MM.1S (cell line): ENCODE data around the gene BCL11B.
"Not testable (repeated sequence)": the region's sequence is repeated elsewhere in the genome, so short reads cannot be mapped to it uniquely, and the experiment has no call there.

Experiments used
- DNase-seq: peaks from one replicate; pipeline ENCODE4 v3.0.0-alpha.2; 2015
- H2AFZ ChIP-seq: fragments of 300-600 bp; sonication (generic); 2 replicates; pipeline ENCODE4 v1.6.0; 2016; ENCODE audit warnings: antibody characterized with exemption, low read length
- H3F3A ChIP-seq: fragments of 300-600 bp; sonication (generic); 2 replicates; pipeline ENCODE4 v1.6.1; 2016; ENCODE audit warnings: mild to moderate bottlenecking, antibody characterized with exemption, low read length, moderate library complexity, mixed read lengths; ENCODE audit not compliant: insufficient read depth
- H3K27ac ChIP-seq: fragments of 300-600 bp; sonication (generic); 2 replicates; pipeline ENCODE4 v1.5.1; 2016; ENCODE audit warnings: mild to moderate bottlenecking, low read length
- H3K27me3 ChIP-seq: fragments of 300-600 bp; sonication (generic); replicated peaks from 2 replicates; pipeline ENCODE4 v1.6.0; 2016; ENCODE audit warnings: low read length; ENCODE audit not compliant: insufficient read depth
- H3K36me3 ChIP-seq: fragments of 300-600 bp; sonication (generic); replicated peaks from 2 replicates; pipeline ENCODE4 v1.6.1; 2016; ENCODE audit warnings: mild to moderate bottlenecking, low read length, mixed read lengths; ENCODE audit not compliant: insufficient read depth
- H3K4me1 ChIP-seq: fragments of 300-600 bp; sonication (generic); 2 replicates; pipeline ENCODE4 v1.6.1; 2016; ENCODE audit warnings: low read length, mixed read lengths
- H3K4me2 ChIP-seq: fragments of 300-600 bp; sonication (generic); 2 replicates; pipeline ENCODE4 v1.6.0; 2016; ENCODE audit warnings: low read depth, low read length
- H3K4me3 ChIP-seq: fragments of 300-600 bp; sonication (generic); 2 replicates; pipeline ENCODE4 v1.5.1; 2016; ENCODE audit warnings: low read length, mixed read lengths
- H3K79me2 ChIP-seq: fragments of 300-600 bp; sonication (generic); 2 replicates; pipeline ENCODE4 v1.6.1; 2016; ENCODE audit warnings: mixed run types, low read length, mixed read lengths
- H3K9ac ChIP-seq: fragments of 300-600 bp; sonication (generic); 2 replicates; pipeline ENCODE4 v1.6.1; 2016; ENCODE audit warnings: low read length, mixed read lengths
- H3K9me2 ChIP-seq: fragments of 300-600 bp; sonication (generic); replicated peaks from 2 replicates; pipeline ENCODE4 v1.6.1; 2016; ENCODE audit warnings: mild to moderate bottlenecking, low read length, mixed read lengths; ENCODE audit not compliant: insufficient read depth
- H3K9me3 ChIP-seq: fragments of 300-600 bp; sonication (generic); replicated peaks from 2 replicates; pipeline ENCODE4 v1.6.1; 2016; ENCODE audit warnings: mild to moderate bottlenecking, low read length, mixed read lengths; ENCODE audit not compliant: insufficient read depth
- H4K20me1 ChIP-seq: fragments of 300-600 bp; sonication (generic); 2 replicates; pipeline ENCODE4 v1.6.1; 2016; ENCODE audit warnings: mild to moderate bottlenecking, low read length, moderate library complexity, mixed read lengths; ENCODE audit not compliant: insufficient read depth
- EZH2 ChIP-seq: fragments of 300-600 bp; sonication (generic); optimal IDR thresholded peaks from 2 replicates; pipeline ENCODE3; 2017; ENCODE audit warnings: low read depth, mild to moderate bottlenecking, antibody characterized with exemption, low read length, mixed read lengths
- EZH2phosphoT487 ChIP-seq: fragments of 300-600 bp; sonication (generic); IDR thresholded peaks from 2 replicates; pipeline ENCODE4 v1.6.1; 2018; ENCODE audit warnings: antibody characterized with exemption, low read length
- TF ChIP-seq, protein P1 (sequence below): fragments of 300-600 bp; sonication (generic); IDR thresholded peaks from 2 replicates; pipeline ENCODE4 v1.5.1; 2016; ENCODE audit warnings: antibody characterized with exemption, low read length, mixed read lengths

The BCL11B gene

GRCh38 chr14:99230208-99231151 lies 41.5 kb downstream of the BCL11B start:
- H3K36me3 ChIP-seq: no peaks in the 10 kb centered on the region
- H3K9ac ChIP-seq: no peak overlapping the region
- peak; percentile 60 for DNase-seq
- no peak overlapping the region; the same call in 1 of the 2 replicates for H3K4me2 ChIP-seq
- no peaks in the 10 kb centered on the region for H3K27me3 ChIP-seq
- H3K27ac ChIP-seq: peak overlapping the region; percentile 51; the same call in 1 of the 2 replicates
- no peak overlapping the region for H3K4me3 ChIP-seq
- no peaks in the 10 kb centered on the region for H3K4me1 ChIP-seq
- H3K9me3 ChIP-seq: no peaks in the 10 kb centered on the region
- H3F3A ChIP-seq: no peaks in the 10 kb centered on the region
- no peaks in the 10 kb centered on the region for H4K20me1 ChIP-seq
- TF ChIP-seq, protein P1, sequence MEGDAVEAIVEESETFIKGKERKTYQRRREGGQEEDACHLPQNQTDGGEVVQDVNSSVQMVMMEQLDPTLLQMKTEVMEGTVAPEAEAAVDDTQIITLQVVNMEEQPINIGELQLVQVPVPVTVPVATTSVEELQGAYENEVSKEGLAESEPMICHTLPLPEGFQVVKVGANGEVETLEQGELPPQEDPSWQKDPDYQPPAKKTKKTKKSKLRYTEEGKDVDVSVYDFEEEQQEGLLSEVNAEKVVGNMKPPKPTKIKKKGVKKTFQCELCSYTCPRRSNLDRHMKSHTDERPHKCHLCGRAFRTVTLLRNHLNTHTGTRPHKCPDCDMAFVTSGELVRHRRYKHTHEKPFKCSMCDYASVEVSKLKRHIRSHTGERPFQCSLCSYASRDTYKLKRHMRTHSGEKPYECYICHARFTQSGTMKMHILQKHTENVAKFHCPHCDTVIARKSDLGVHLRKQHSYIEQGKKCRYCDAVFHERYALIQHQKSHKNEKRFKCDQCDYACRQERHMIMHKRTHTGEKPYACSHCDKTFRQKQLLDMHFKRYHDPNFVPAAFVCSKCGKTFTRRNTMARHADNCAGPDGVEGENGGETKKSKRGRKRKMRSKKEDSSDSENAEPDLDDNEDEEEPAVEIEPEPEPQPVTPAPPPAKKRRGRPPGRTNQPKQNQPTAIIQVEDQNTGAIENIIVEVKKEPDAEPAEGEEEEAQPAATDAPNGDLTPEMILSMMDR: peak; percentile 16
- no peak for TF ChIP-seq EZH2
- TF ChIP-seq EZH2phosphoT487: no peak
- H3K79me2 ChIP-seq: no peaks in the 10 kb centered on the region
- no peaks in the 10 kb centered on the region for H3K9me2 ChIP-seq
- no peak overlapping the region for H2AFZ ChIP-seq

- H3K4me2 ChIP-seq: no peak overlapping the region
These were observed 42.3 kb downstream of the BCL11B start for GRCh38 chr14:99229654-99230207.

GRCh38 chr14:99228760-99229159 lies 43.2 kb downstream of the BCL11B start:
- not testable (repeated sequence) for H3K9me3 ChIP-seq

More at GRCh38 chr14:99229654-99230207, 42.3 kb downstream of the BCL11B start:
- no peaks in the 10 kb centered on the region for H3K36me3 ChIP-seq
- H2AFZ ChIP-seq: no peak overlapping the region
- H3K27me3 ChIP-seq: no peaks in the 10 kb centered on the region
- no peak overlapping the region for H3K4me3 ChIP-seq
- H3K27ac ChIP-seq: peak overlapping the region; percentile 51; the same call in 1 of the 2 replicates
- no peaks in the 10 kb centered on the region for H3K9me3 ChIP-seq
- H3K79me2 ChIP-seq: no peaks in the 10 kb centered on the region
- H3K9me2 ChIP-seq: no peaks in the 10 kb centered on the region
- H4K20me1 ChIP-seq: no peaks in the 10 kb centered on the region
- H3K9ac ChIP-seq: no peak overlapping the region
- no peaks in the 10 kb centered on the region for H3F3A ChIP-seq
- DNase-seq: no peak
- no peaks in the 10 kb centered on the region for H3K4me1 ChIP-seq
- TF ChIP-seq EZH2phosphoT487 (no peak), EZH2 (no peak)
- TF ChIP-seq, protein P1: no peak

More at GRCh38 chr14:99228760-99229159, 43.2 kb downstream of the BCL11B start:
- not testable (repeated sequence) for DNase-seq, H3K27ac ChIP-seq, H3K4me1 ChIP-seq, H2AFZ ChIP-seq, H3K9me2 ChIP-seq, H3K36me3 ChIP-seq, H3K79me2 ChIP-seq, H3F3A ChIP-seq, H3K4me2 ChIP-seq, H3K9ac ChIP-seq, H3K4me3 ChIP-seq, H3K27me3 ChIP-seq, H4K20me1 ChIP-seq
